A549 treated with RU486 at 1 μM for 4 hours (cell line): ENCODE data around the gene SH3TC1. TPM values are rescaled to one million over a fixed set of nuclear protein-coding genes. Genes with fewer than 3 reads are reported as not detected.

Experiments used
- total RNA-seq: library from RNA; stranded (reverse); fragments of 200-300 nt; extraction: Qiagen RNA extraction; gene quantifications from 5 replicates; pipeline ENCODE4 v1.2.3, GENCODE V29; 2022; ENCODE audit warnings: low read depth

The SH3TC1 gene
- 6.7 to 10.5 TPM (median 7.7 TPM) in 5 replicates for total RNA-seq

GRCh38 chr4:8198906-8199593 lies at the start of gene SH3TC1:
Gene SH3TC1 (plus strand): TSS chr4:8199290. CDS start chr4:8205195, 5,905 bp downstream.

DNA sequence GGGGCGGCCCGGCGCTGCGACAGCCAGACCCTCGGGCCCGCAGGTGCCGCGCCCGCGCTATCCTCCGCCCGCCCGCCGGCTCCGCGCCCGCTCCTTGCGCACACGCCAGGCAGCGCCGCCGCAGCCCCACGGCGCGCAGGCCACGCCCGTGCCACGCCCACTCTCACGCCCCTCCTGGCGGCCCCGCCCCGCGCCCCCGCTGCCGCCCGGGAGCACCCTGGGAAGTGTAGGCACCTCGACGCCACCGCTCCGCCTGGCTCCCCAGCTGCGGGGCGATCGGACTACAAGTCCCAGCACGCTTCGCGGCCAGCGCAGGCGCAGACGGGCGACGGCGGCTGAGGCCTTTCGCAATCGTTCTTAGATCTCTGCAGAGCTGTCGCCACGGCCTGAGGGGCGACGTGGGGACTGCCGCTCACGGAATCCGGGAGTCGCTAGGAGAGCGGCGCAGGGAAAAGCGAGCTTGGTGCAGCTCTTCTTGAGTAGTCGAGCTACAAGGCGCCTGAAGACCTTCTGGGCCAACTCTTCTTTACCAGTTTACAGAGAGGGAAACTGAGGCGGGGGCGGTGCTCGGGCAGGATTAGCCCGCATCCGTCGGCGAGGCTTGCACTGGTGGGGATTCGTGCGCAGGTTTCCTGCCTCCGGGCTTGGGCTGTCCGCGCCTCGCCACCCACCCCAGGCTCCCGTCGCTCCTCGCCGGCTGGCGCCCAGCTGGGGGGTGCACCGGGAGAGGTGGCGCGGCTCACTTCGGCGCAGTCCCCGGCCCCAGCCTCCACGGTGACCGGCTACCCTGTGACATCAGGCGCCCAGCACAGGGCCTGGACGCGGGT lies 40.2 kb upstream of the SH3TC1 start, which contains the start of gene ABLIM2:
Gene ABLIM2 (minus strand): TSS at position 104 of the 827 bp plus-strand sequence. CDS start 124 bp downstream, outside the sequence.

DNA sequence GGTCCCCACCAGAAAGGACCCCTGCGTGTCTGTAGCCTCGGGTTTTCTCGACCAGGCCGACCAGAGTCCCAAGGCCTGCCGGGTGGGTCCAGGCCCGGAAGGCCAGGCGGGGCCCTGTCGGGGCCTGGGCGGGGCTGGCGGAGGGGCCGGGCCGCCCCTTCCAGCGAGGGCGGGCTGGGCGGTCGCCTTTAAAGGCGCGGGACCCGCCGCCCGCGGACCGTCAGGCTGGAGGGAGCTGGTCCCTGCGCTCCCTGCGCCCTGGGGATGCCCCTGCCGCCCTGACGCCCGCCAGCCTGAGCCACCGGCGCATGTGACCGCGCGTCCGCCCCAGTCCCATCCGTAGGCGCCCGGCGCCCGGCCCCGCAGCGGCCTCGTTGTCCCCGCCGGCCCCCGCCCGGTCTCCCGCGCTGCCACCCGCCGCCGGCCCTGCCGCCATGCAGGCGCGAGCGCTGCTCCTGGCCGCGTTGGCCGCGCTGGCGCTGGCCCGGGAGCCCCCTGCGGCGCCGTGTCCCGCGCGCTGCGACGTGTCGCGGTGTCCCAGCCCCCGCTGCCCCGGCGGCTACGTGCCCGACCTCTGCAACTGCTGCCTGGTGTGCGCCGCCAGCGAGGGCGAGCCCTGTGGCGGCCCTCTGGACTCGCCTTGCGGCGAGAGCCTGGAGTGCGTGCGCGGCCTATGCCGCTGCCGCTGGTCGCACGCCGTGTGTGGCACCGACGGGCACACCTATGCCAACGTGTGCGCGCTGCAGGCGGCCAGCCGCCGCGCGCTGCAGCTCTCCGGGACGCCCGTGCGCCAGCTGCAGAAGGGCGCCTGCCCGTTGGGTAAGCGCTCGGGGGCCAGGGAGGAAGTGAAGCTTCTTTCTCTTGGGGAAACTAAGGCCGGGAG lies 70.7 kb downstream of the SH3TC1 start, which contains the start of gene HTRA3:
Gene HTRA3 (plus strand): TSS at position 220 of the 883 bp plus-strand sequence. CDS start 215 bp downstream, at position 435.

Other genes starting within 250 kb of the SH3TC1 start
- 0.54 to 0.88 TPM (median 0.58 TPM) in 5 replicates for gene ABLIM2, start 40.5 kb upstream of the SH3TC1 start, total RNA-seq
- gene HTRA3, start 70.5 kb downstream of the SH3TC1 start, total RNA-seq, result 14.4 to 20.0 TPM (median 17.9 TPM) in 5 replicates
- 8.0 to 9.9 TPM (median 8.1 TPM) in 5 replicates for gene ACOX3, start 241.4 kb downstream of the SH3TC1 start, total RNA-seq
- gene TRMT44, start 241.5 kb downstream of the SH3TC1 start, total RNA-seq, result 4.7 to 7.9 TPM (median 6.3 TPM) in 5 replicates